NK-92 (cell line): ENCODE data around the gene TMEM89.

ENCODE experiments used
- DNase-seq: peaks from one replicate; lab custom pipeline; 2025; ENCODE audit not compliant: unreplicated experiment; lab: John Stamatoyannopoulos, UW

The TMEM89 gene, protein sequence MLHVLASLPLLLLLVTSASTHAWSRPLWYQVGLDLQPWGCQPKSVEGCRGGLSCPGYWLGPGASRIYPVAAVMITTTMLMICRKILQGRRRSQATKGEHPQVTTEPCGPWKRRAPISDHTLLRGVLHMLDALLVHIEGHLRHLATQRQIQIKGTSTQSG

GRCh38 chr3:48621461-48621869 lies at the start of gene TMEM89:
TMEM89 (minus strand) TSS chr3:48621769; CDS start chr3:48621756, 13 bp downstream.
- DNase-seq = no peak

DNA sequence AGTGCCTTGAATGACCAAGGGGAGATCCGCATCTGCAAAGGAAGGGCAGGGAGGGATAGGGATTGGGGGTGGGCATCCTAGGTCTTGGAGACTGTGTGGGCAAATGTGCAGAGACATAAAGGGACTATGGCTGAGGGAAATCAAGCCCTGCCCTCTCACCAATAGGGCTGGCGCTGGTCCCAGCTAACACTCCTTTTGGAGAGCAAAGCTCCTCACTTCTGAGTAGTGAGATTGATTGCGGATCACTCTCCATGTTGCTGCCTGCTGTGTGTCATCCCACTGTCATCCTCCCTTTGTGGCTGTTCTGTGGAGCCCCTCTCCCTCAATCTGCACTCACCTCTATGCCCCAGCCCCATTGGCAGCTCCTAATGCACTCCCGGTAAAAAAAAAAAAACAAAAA lies 43.4 kb upstream of the TMEM89 start:
- DNase-seq = no peak

GRCh38 chr3:48664313-48664644 lies 42.7 kb upstream of the TMEM89 start:
- DNase-seq = no peak

- DNase-seq = no peak
Observed at GRCh38 chr3:48663489-48664312, 42.1 kb upstream of the TMEM89 start.

- DNase-seq = no peak
Observed at GRCh38 chr3:48662753-48663488, 41.4 kb upstream of the TMEM89 start, which contains the start of gene CELSR3. CELSR3 (minus strand) TSS chr3:48662886; CDS start chr3:48662634, 252 bp downstream.

DNA sequence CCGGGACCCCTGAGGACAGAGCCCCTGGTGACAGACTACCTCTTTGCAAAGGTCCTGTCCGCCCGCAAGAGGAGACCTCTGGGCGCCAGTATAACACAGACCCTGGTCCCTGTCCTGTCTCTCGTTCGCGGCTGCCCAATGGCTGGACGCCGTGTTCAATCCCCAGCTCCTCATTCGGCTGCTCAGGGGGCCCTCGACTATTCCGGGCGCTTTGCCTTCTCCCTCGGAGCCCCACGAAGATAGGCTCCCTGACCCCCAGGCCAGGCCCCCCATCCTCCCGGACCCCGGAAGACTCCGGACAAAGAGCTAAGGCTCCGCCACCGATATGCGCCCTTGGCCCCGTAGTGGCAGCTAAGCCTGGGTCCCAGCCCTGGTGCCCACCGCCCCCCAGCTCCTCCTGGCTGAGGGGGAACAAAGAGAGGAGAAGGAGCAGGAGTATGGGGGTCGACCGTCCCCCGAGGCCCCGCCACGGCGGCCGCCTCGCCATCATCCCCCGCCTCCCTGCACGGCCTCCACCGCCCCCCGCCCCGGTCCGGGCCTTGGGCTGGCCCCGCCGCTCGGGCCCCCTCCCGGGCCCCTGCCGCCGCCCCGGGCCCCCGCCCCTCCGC lies 40.7 kb upstream of the TMEM89 start:
- DNase-seq = no peak

- no peak for DNase-seq
Observed at GRCh38 chr3:48661501-48662144, 40.1 kb upstream of the TMEM89 start.

DNA sequence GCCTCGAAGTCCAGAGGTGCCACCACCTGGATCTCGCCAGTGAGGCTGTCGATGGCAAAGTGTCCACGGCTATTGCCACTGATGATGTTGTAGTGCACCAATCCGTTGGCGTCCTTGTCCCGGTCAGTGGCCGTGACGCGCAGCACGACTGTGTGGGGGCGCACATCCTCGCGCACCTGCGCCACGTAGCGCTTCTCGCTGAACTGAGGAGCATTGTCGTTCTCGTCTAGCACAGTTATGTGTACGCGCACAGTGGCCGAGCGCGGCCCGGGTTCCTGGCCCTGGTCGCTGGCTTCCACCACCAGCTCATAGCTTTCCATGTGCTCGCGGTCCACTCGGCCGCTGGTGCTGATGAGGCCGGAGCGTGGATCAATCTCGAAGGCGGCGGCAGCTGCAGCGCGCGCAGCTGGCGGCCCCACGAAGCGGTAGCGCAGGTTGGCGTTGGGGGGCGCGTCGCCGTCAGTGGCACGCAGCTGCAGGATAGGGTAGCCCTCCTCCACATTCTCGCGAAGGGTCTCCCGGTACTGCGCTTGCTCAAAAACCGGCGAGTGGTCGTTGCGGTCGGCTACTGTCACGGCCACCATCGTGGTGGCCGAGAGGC lies 39.3 kb upstream of the TMEM89 start:
- no peak for DNase-seq

DNA sequence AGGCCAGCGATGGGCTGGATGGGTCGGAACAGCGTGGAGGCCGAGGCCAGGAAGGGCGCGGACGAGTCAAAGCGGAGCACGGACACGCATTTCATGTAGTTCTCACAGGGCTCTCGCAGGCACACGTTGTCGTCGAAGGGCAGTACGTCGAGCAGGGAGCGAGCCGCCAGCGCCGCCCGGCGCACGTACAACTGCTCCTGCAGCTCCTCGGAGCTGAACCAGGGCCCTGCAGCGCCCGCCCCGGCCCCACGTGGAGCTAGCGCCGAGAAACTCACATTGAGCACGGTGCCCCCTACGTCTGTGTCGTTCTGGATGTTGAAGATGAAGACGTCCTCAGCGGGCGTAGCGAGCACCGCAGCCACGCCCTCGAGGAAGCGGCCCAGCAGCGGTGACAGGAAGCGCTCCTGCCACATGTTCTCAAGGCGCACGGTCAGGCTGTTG lies 35.3 kb upstream of the TMEM89 start:
- DNase-seq = no peak

DNA sequence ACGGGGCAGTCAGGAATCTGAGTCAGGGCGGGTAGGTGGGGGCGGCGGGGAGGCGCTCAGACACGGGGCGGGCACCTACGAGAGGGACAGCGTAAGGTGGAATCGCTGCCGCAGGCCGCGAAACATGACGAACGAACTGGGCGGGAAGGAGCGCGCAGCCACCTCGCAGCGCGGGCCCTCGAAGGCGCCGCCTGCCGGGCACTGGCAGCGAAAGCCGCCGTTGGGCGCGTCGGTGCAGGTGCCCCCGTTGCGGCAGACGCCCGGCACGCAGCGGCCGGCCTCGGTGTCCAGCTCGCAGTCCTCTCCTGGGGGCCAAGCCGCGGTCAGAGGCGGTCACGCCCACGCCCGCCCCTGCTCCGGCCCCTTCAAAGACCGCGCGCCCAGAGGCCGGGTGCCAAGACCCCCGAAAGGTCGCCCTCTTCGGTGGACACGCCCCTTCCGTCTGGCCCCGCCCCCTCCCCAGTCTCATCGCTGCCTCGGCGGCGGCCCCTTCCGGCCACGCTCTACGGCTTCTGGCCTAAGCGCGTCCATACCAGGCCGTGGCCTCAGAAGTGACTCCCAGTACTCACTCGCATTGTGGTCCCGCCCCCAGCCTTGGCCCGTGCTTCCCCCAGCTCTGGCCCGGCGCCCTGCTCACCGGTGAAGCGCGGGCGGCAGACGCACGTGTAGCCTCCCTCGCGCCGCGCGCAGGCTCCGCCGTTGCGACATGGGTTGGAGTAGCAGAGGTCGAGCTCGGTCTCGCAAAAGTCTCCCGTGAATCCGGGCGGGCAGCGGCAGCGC lies 34.7 kb upstream of the TMEM89 start:
- DNase-seq = no peak

DNA sequence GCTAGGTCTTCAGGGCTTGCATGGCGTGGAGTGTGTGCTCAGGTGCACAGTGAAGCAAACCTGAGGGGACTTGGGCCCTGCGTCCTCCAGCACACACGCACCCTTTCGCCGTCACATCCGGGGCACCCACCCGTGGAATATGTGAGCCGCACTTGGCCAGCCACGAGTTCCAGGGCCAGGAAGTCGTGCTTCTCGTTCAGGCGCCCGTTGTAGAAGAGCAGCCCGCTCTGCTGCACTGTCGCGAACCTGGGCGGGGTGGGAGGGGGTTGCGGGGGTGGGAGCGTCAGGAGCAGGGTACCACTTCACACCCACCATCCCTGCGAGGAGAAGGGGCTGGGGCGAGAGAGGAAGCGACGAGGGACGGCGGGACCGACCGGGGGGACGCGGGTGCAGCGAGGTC lies 34.0 kb upstream of the TMEM89 start:
- DNase-seq = no peak

DNA sequence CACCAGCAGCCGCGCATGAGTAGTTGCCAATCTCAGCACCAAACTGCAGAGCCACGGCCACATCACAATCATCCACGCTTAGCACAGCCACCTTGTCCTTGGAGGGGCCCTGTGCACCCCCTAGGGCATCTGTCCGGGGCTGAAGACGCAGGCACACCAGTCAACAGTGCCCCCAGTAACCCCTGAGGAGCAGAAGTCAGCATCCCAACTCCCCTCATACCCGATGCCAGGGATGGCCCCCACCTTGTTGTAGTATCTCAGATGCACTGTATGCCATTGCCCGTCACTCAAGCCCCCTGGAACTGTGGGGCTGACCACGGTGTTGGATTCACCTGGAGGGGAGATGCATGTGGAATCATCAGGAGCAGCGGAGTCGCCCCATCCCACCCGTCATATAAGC lies 33.5 kb upstream of the TMEM89 start:
- no peak for DNase-seq

DNA sequence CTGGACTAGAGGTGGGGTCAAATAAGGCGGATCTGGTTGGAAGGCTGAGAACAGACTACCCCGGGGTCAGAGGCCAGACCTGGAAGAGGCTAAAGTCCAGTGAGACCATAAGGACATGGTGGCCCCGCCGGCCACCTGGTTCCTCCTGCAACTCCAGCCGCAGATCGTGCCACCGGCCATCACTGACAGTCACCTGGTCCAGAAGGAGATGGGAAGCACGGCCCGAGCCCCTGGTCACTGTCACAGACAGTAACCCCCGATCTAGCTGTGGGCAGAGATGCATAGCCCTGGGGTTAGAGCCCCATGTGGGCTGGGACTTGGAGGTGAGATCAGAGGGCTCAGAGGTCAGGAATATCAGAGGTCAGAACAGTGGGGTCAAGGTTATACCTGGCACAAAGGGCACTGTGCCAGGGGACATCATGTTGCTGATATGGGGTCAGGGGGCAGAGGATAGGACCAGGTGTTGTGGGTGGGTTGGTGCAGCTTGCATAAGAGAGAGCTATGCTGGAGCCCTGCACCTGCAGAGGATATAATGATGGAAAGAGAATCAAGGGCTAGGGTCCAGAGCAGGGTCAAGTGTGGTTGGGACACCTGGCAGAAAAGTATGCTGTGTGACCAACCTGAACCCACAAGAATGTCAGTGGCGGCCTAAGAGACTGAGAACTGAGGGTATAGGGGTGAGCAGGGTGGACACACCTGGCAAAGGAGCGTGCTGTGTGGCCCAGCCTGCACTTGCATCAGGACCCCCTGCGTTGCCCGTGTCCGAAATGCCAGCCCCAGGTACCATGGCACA lies 31.6 kb upstream of the TMEM89 start:
- DNase-seq = no peak

GRCh38 chr3:48651771-48652170 lies 30.2 kb upstream of the TMEM89 start:
- DNase-seq = no peak

DNA sequence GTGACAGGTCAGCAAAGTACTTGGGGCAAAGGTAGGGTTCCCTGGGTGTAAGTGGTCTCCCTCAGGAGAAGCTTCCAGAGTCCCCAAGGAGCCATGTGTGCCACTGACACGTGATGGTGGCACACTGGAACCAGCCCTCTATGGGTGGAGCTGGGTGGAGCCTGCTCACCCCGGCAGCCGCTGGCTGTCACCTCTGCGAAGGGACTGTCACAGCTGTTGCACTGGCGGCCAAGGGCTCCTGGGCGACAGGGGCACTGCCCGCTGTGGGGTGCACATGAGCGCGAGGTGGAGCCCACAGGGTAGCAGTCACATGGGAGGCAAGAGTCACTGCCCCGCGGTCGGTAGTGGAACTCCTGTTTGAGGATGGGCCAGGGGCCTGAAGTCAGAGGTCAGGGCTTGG lies 29.2 kb upstream of the TMEM89 start:
- no peak for DNase-seq

GRCh38 chr3:48648188-48648850 lies 26.8 kb upstream of the TMEM89 start:
- DNase-seq = no peak

- no peak for DNase-seq
Observed at GRCh38 chr3:48647714-48648113, 26.1 kb upstream of the TMEM89 start.

GRCh38 chr3:48644898-48645760 lies 23.6 kb upstream of the TMEM89 start:
- no peak for DNase-seq
